DMS153 (cell line): ENCODE data around the gene KCNAB2.
A peak's percentile ranks its signal among the peaks of the same experiment; 100 is the strongest.

Experiments used
- DNase-seq: peaks from one replicate; lab custom pipeline; 2025; lab: John Stamatoyannopoulos, UW

Gene KCNAB2

GRCh38 chr1:6130596-6130995, 84.9 kb downstream of the KCNAB2 start:
- DNase-seq = no peak

- DNase-seq = no peak
Observed at GRCh38 chr1:6131561-6131960, 85.9 kb downstream of the KCNAB2 start.

- DNase-seq = no peak
Observed at GRCh38 chr1:6133146-6133895, 87.6 kb downstream of the KCNAB2 start.

- no peak for DNase-seq
Observed at GRCh38 chr1:6134206-6134605, 88.5 kb downstream of the KCNAB2 start.

- DNase-seq = no peak
Observed at GRCh38 chr1:6134741-6135510, 89.2 kb downstream of the KCNAB2 start.

GRCh38 chr1:6136516-6137220, 91.0 kb downstream of the KCNAB2 start:
- no peak for DNase-seq

- no peak for DNase-seq
Observed at GRCh38 chr1:6137758-6138157, 92.1 kb downstream of the KCNAB2 start.

- no peak for DNase-seq
Observed at GRCh38 chr1:6140413-6140812, 94.7 kb downstream of the KCNAB2 start.

GRCh38 chr1:6141592-6141991, 95.9 kb downstream of the KCNAB2 start:
- DNase-seq = peak; percentile 28

GRCh38 chr1:6142036-6142621, 96.4 kb downstream of the KCNAB2 start:
- DNase-seq = no peak

GRCh38 chr1:6142734-6143133, 97.0 kb downstream of the KCNAB2 start:
- no peak for DNase-seq

GRCh38 chr1:6143395-6143794, 97.7 kb downstream of the KCNAB2 start:
- DNase-seq = no peak

- no peak for DNase-seq
Observed at GRCh38 chr1:6144175-6144574, 98.5 kb downstream of the KCNAB2 start.

GRCh38 chr1:6144647-6145395, 99.1 kb downstream of the KCNAB2 start:
- no peak for DNase-seq

GRCh38 chr1:6145396-6145750, 99.7 kb downstream of the KCNAB2 start:
- no peak for DNase-seq

GRCh38 chr1:6145864-6146410, 100.2 kb downstream of the KCNAB2 start:
- no peak for DNase-seq

- peak; percentile 24 for DNase-seq
Observed at GRCh38 chr1:6148497-6149241, 103.0 kb downstream of the KCNAB2 start.

GRCh38 chr1:6149597-6149996, 103.9 kb downstream of the KCNAB2 start:
- DNase-seq = no peak

- DNase-seq = no peak
Observed at GRCh38 chr1:6150006-6150938, 104.6 kb downstream of the KCNAB2 start.
